Spleen (tissue), 11 donors: ENCODE results near the gene CELF6. TPM values are rescaled to one million over a fixed set of nuclear protein-coding genes. Genes with fewer than 3 reads are reported as not detected.
A peak's percentile ranks its signal among the peaks of the same experiment; 100 is the strongest.

Experiments used
- DNase-seq: peaks from one replicate; pipeline ENCODE4 v3.0.0-alpha.2; 2020
- H3K27ac ChIP-seq, 8 donors: fragments of 200-600 bp; sonication (generic) in 7 of 8; 1 replicate in 4 of 8; 2 replicates in 4 of 8; pipeline versions ENCODE4 v1.5.0 to v1.8.0; 2016 to 2021; ENCODE audit warnings: inconsistent platforms in 4 of 8, mild to moderate bottlenecking in 4 of 8, moderate library complexity in 1 of 8
- H3K27me3 ChIP-seq, 7 donors: fragments of 200-600 bp; sonication (generic) in 6 of 7; replicated peaks in 1 of 7; 1 replicate in 4 of 7; 2 replicates in 3 of 7; pipeline versions ENCODE4 v1.5.0 to v1.8.0; 2016 to 2021; ENCODE audit warnings: inconsistent platforms in 3 of 7, mild to moderate bottlenecking in 1 of 7
- H3K36me3 ChIP-seq, 6 donors: fragments of 200-600 bp; sonication (generic) in 5 of 6; 1 replicate in 4 of 6; 2 replicates in 2 of 6; pipeline versions ENCODE4 v1.5.0 to v1.8.0; 2016 to 2021; ENCODE audit warnings: inconsistent platforms in 2 of 6
- H3K4me1 ChIP-seq, 6 donors: fragments of 200-600 bp; sonication (generic) in 5 of 6; 1 replicate in 3 of 6; 2 replicates in 3 of 6; pipeline versions ENCODE4 v1.5.0 to v1.8.0; 2016 to 2021; ENCODE audit warnings: inconsistent platforms in 3 of 6
- H3K4me3 ChIP-seq, 8 donors: fragments of 200-600 bp; sonication (generic) in 7 of 8; 1 replicate in 4 of 8; 2 replicates in 4 of 8; pipeline versions ENCODE4 v1.5.0 to v1.8.0; 2016 to 2021; ENCODE audit warnings: inconsistent platforms in 4 of 8, mild to moderate bottlenecking in 4 of 8, moderate library complexity in 2 of 8
- H3K9me3 ChIP-seq, 8 donors: fragments of 200-600 bp; sonication (generic) in 7 of 8; 1 replicate in 4 of 8; 2 replicates in 4 of 8; pipeline versions ENCODE4 v1.5.0 to v1.8.0; 2016 to 2021; ENCODE audit warnings: inconsistent platforms in 4 of 8
- POLR2A ChIP-seq, 3 donors: fragments of 450-650 bp; IDR thresholded peaks; one replicate each; pipeline ENCODE4 v1.5.1; 2017; ENCODE audit warnings: antibody characterized with exemption in 3 of 3, mild to moderate bottlenecking in 1 of 3
- POLR2AphosphoS5 ChIP-seq, 3 donors: sonication (generic); formaldehyde crosslinking; IDR thresholded peaks; one replicate each; pipeline ENCODE4 v1.5.1; 2017; ENCODE audit warnings: antibody characterized with exemption in 3 of 3
- WGBS, 5 donors: extraction: QIAGEN DNeasy Blood & Tissue Kit in 3 of 5; methylation state at CpG; one replicate each; pipeline versions ENCODE4 v1.1.5 to v1.1.7; 2013 to 2018; 5-methylcytosine and 5-hydroxymethylcytosine counted together
- intact Hi-C: fragments of 100-400 bp; cut with DNase I; formaldehyde crosslinking; loops from one replicate; pipeline ENCODE4 v1.15.0; 2023; ENCODE audit warnings: low total_unique reads
- polyA plus RNA-seq, 3 donors: library from polyadenylated mRNA; stranded (reverse); fragments of 200-250 nt; gene quantifications; one replicate each; pipeline ENCODE4 v1.2.1, GENCODE V29; 2013
- total RNA-seq, 7 donors: library from RNA; depleted of rRNA in 3 of 7; stranded (reverse); fragments of >200 nt in 3 of 7; fragmentation: NEBNext Ultra II Directional in 4 of 7; extraction: Animal tissue kit (Norgen Biotek cat#: 25700) in 4 of 7; gene quantifications; one replicate each; pipeline versions ENCODE4 v1.1.0 to v1.2.1, GENCODE V29; 2016 to 2021
- TF ChIP-seq, protein P1 (sequence below), 11 experiments: fragments of 200-600 bp in 7 of 11; fragments of 450-650 bp in 4 of 11; sonication (generic) in 4 of 11; IDR thresholded peaks in 8 of 11; conservative IDR thresholded peaks in 3 of 11; 1 replicate in 7 of 11; 2 replicates in 4 of 11; pipeline versions ENCODE4 v1.4.0 to v1.8.0; 2016 to 2021; ENCODE audit warnings: antibody characterized with exemption in 11 of 11, inconsistent platforms in 4 of 11, mild to moderate bottlenecking in 1 of 11
- donor health status: healthy with polysubstance abuse.
- donor health status: DM: no; HTN: no; CAD: no; lungs with moderate emphysema.
- donor health status: DM: no; HTN: no; CAD: no.
- donor health status: Bipolar disorder and iron deficiency.
- donor health status: healthy.
- donor health status: DM: no; HTN: no; CAD: no.
- donor health status: DM: yes; HTN: yes; CAD: no.

Gene CELF6
- total and polyA plus RNA-seq, 10 donors = 1.7 to 9.2 (median 3.8) TPM

DNA sequence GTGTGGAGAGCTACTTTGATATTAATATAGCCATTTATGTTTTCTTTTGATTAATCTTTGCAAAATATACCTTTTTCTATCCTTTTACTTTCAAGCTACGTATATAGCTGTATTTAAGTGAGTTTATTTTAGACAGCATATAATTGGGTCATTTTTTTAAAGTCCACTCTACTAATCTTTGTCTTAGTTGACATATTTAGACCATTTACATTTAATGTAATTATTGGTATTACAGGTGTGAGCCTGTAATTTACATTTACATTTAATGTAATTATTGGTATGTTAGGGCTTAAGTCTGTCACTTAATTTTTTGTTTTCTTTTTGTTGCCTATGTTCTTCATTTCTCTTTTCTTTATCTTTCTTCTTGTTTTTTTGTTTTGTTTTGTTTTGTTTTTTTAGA, 3.8 kb upstream of the CELF6 start:
- H3K27ac ChIP-seq = no peak overlapping the region
- H3K27me3 ChIP-seq = peaks cover 0 to 8% (median 0%) of the 10 kb centered on the region in 7 donors
- peaks cover 0 to 30% (median 6%) of the 10 kb centered on the region in 6 donors for H3K36me3 ChIP-seq
- H3K4me1 ChIP-seq = peaks cover 0 to 21% (median 16%) of the 10 kb centered on the region in 6 donors
- DNase-seq = no peak
- peaks cover 0 to 12% (median 9%) of the 10 kb centered on the region in 8 donors for H3K9me3 ChIP-seq
- H3K4me3 ChIP-seq = no peak overlapping the region
- intact Hi-C loops = no loop called here
- TF ChIP-seq POLR2A (IDR thresholded peaks at IDR 0.05) (no peak), POLR2AphosphoS5 (IDR thresholded peaks at IDR 0.05) (no peak)
- TF ChIP-seq, protein P1, sequence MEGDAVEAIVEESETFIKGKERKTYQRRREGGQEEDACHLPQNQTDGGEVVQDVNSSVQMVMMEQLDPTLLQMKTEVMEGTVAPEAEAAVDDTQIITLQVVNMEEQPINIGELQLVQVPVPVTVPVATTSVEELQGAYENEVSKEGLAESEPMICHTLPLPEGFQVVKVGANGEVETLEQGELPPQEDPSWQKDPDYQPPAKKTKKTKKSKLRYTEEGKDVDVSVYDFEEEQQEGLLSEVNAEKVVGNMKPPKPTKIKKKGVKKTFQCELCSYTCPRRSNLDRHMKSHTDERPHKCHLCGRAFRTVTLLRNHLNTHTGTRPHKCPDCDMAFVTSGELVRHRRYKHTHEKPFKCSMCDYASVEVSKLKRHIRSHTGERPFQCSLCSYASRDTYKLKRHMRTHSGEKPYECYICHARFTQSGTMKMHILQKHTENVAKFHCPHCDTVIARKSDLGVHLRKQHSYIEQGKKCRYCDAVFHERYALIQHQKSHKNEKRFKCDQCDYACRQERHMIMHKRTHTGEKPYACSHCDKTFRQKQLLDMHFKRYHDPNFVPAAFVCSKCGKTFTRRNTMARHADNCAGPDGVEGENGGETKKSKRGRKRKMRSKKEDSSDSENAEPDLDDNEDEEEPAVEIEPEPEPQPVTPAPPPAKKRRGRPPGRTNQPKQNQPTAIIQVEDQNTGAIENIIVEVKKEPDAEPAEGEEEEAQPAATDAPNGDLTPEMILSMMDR (IDR thresholded peaks at IDR 0.05 in 8 of 11, conservative IDR thresholded peaks at IDR 0.05 in 3 of 11) = no peak
- WGBS, 5 donors = 91 to 100% (median 94%) methylated on average over 1 of the region's 1 CpG

DNA sequence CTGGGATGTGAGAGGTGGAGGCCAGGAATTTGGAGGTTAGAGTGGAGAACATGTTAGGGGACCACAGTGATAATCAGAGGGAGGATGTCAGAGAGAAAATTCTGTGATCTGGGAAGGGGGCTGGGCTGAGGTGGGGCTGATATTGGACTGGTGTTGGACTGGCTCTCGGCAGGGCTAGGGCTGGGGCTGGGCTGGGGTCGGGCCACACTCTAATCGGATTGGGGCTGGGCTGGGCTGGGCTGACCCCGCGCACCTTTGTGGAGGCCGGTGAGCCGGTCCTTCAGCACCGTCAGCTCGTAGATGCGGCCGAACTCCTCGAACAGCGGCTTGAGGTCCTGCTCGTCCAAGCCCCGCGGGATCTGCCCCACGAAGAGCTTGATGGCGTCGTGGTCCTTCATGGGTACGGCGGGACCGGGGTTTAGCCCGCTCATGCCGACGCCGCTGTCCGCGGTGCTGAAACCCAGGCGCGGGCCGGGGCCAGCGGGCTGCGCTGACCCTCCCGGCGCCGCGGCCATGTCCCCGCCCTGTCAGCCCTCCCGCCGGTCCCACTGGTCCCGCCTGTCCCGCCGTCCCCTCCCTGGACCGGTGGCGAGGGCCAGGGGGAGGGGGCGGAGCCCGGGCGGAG, 485 bp downstream of the CELF6 start:
- peak overlapping the region; percentile 52 to 78 (median 57) for H3K4me3 ChIP-seq
- H3K4me1 ChIP-seq = peaks cover 0 to 21% (median 16%) of the 10 kb centered on the region in 6 donors
- H3K27me3 ChIP-seq = peaks cover 0 to 8% (median 0%) of the 10 kb centered on the region in 7 donors
- peaks cover 0 to 12% (median 9%) of the 10 kb centered on the region in 8 donors for H3K9me3 ChIP-seq
- peak overlapping the region in 3 of 8 donors; percentile 18 to 50 (median 42) for H3K27ac ChIP-seq
- intact Hi-C loops = no loop called here
- 12 to 55% (median 15%) methylated on average over 8 to 48 of the region's 48 CpGs for WGBS, 5 donors
- DNase-seq = peak; percentile 91
- TF ChIP-seq POLR2A (IDR thresholded peaks at IDR 0.05) (no peak), POLR2AphosphoS5 (IDR thresholded peaks at IDR 0.05) (no peak)
- TF ChIP-seq, protein P1 (IDR thresholded peaks at IDR 0.05 in 8 of 11, conservative IDR thresholded peaks at IDR 0.05 in 3 of 11) = no peak
- H3K36me3 ChIP-seq = no peaks in the 10 kb centered on the region

DNA sequence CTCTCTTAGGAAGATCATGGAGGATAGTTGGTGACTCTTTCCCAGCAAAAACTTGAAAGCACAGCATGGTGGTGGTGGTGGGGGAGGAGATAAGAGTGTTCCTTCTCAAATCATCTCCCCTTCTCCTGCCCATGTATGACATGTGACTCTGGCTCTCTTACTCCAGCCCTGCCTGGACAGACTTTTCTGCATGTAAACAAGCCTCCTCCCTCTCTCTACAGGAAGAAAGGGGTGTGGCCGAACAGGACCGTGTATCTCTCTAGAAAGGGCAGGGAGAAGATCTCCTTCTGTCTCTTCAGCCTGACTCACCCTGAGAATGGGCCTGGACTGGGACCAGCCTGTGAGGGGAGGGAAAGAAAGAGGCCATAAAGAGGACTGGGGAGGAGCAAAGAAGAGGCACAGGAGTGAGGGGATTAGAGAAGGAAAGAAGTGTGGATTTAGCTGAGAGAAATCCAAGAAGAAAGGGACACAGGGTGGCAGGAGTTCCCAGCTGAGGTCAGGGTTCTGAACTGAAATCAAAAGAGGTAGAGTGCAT, 1.5 kb downstream of the CELF6 start:
- no peak for DNase-seq
- no peak for TF ChIP-seq POLR2A (IDR thresholded peaks at IDR 0.05)
- TF ChIP-seq POLR2AphosphoS5 (IDR thresholded peaks at IDR 0.05) = no peak
- TF ChIP-seq, protein P1 (IDR thresholded peaks at IDR 0.05 in 8 of 11, conservative IDR thresholded peaks at IDR 0.05 in 3 of 11) = no peak
- Histone ChIP-seq H3K27me3 (peaks cover 0 to 8% (median 0%) of the 10 kb centered on the region in 7 donors), H3K36me3 (no peaks in the 10 kb centered on the region), H3K9me3 (peaks cover 0 to 3% (median under 1%) of the 10 kb centered on the region in 8 donors), H3K4me3 (no peak overlapping the region), H3K4me1 (peaks cover 0 to 21% (median 16%) of the 10 kb centered on the region in 6 donors), H3K27ac (no peak overlapping the region)
- intact Hi-C loops = no loop called here
- WGBS, 5 donors = 32 to 42% (median 33%) methylated on average over 2 of the region's 2 CpGs

DNA sequence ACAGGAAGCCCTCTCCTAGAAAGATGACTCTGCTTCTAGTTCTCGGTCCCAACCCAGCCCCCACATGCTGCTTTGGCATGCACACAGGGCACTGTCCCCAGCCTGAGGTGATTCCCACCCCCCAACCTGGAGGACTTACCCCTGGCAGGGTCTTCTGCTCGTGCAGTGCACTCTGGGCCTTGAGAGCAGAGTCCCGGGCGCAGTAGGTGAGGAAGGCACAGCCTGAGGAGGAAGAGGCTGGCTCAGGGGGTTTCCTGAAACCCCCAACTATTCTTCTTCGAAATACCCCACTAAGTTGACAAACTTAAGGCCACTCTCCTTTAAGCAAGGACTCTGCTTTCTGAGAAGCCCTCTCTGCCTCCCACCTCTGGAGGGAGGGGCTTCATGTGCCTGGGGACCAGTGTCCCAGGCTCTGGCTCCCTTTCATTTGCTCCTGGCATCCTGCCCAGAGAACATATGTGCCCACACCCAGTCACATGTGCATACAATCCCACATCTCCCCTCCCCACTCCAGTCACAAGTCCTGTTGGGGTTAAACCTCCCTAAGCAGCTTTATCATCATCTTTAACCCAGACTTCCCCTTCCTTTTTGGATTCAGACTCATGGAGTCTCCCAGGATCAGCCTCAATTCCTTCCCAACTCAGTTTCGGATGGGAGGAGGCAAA, 4.1 kb downstream of the CELF6 start:
- H3K4me1 ChIP-seq = peaks cover 0 to 16% (median 12%) of the 10 kb centered on the region in 6 donors
- no peak overlapping the region for H3K4me3 ChIP-seq
- 53 to 75% (median 69%) methylated on average over 4 to 6 of the region's 6 CpGs for WGBS, 5 donors
- intact Hi-C loops = no loop called here
- TF ChIP-seq, protein P1 (IDR thresholded peaks at IDR 0.05 in 8 of 11, conservative IDR thresholded peaks at IDR 0.05 in 3 of 11) = no peak
- TF ChIP-seq POLR2AphosphoS5 (IDR thresholded peaks at IDR 0.05) (no peak), POLR2A (IDR thresholded peaks at IDR 0.05) (no peak)
- H3K27me3 ChIP-seq = peaks cover 0 to 8% (median 0%) of the 10 kb centered on the region in 7 donors
- no peaks in the 10 kb centered on the region for H3K9me3 ChIP-seq
- DNase-seq = no peak
- no peaks in the 10 kb centered on the region for H3K36me3 ChIP-seq
- no peak overlapping the region for H3K27ac ChIP-seq
